ENCODE data around the gene SOBP.

- TF ChIP-seq CTCF (IDR thresholded peaks at IDR 0.05) (peak; percentile 74 to 91 (median 85)), POLR2A (IDR thresholded peaks at IDR 0.05) (no peak), EP300 (IDR thresholded peaks at IDR 0.05) (peak in 1 of 2 donors; percentile 22)
Observed at GRCh38 chr6:107674995-107675738, 185.2 kb downstream of the SOBP start.

All from tibial nerve (tissue), 4 donors.